Measurements from ENCODE around the gene RNF167. TPM values are rescaled to one million over a fixed set of nuclear protein-coding genes. Genes with fewer than 3 reads are reported as not detected.

Gene RNF167
- total and polyA plus RNA-seq, 2 of the 13 experiments (the other 11 are each of a cell fraction or from before 2014, with no cell fraction given), result 44.1 to 45.4 TPM

GRCh38 chr17:4966844-4967538 lies 26.9 kb downstream of the RNF167 start (continued):
- TF ChIP-seq LBX2 (CRISPR knock-in tag; IDR thresholded peaks at IDR 0.05; ENCODE audit: borderline replicate concordance) (no peak), ETV5 (CRISPR knock-in tag; IDR thresholded peaks at IDR 0.05; ENCODE audit: borderline replicate concordance) (no peak), TOPORS (CRISPR knock-in tag; IDR thresholded peaks at IDR 0.05) (no peak), ZNF660 (CRISPR knock-in tag; IDR thresholded peaks at IDR 0.05; ENCODE audit: borderline replicate concordance, low read depth) (no peak), IRF2 (CRISPR knock-in tag; IDR thresholded peaks at IDR 0.05) (no peak), NPAS2 (CRISPR knock-in tag; IDR thresholded peaks at IDR 0.05; ENCODE audit: borderline replicate concordance) (no peak), ZNF562 (CRISPR knock-in tag; IDR thresholded peaks at IDR 0.05; ENCODE audit: borderline replicate concordance) (no peak), TBL1XR1 (IDR thresholded peaks at IDR 0.05; ENCODE audit: borderline replicate concordance, low read length, partially characterized antibody) (no peak), PRDM10 (CRISPR knock-in tag; IDR thresholded peaks at IDR 0.05; ENCODE audit: low read depth) (no peak), SCMH1 (CRISPR knock-in tag; IDR thresholded peaks at IDR 0.05; ENCODE audit: borderline replicate concordance) (no peak), ZNF124 (CRISPR knock-in tag; IDR thresholded peaks at IDR 0.05) (no peak), ZSCAN29 (CRISPR knock-in tag; conservative IDR thresholded peaks at IDR 0.05) (no peak), RBFOX2 (IDR thresholded peaks at IDR 0.05; ENCODE audit: low read depth, low read length) (peak; percentile 77), ZMYM2 (CRISPR knock-in tag; IDR thresholded peaks at IDR 0.05) (no peak), TP53 (CRISPR knock-in tag; conservative IDR thresholded peaks at IDR 0.05) (no peak), E2F2 (CRISPR knock-in tag; IDR thresholded peaks at IDR 0.05; ENCODE audit: borderline replicate concordance) (no peak), ZNF609 (CRISPR knock-in tag; IDR thresholded peaks at IDR 0.05; ENCODE audit: borderline replicate concordance) (no peak), KDM2A (CRISPR knock-in tag; IDR thresholded peaks at IDR 0.05; ENCODE audit: borderline replicate concordance, low read depth) (peak; percentile 45; the same call in 1 of the 2 replicates)

Data from HepG2 (cell line).